GM12892 (cell line): ENCODE results near the gene EPS8.

Source experiments
- DNase-seq: peaks from one replicate; pipeline ENCODE4 v3.0.0; 2011; ENCODE audit not compliant: insufficient read length
- FAIRE-seq: peaks from 2 replicates; lab custom pipeline; 2011; peaks lifted over from hg19 to GRCh38; lab: Jason Lieb, UNC
- POLR2A ChIP-seq: IDR thresholded peaks from 2 replicates; pipeline ENCODE4 v1.6.1; 2011; ENCODE audit warnings: low read depth, low read length, control low read depth
- POLR2AphosphoS5 ChIP-seq: IDR thresholded peaks from 2 replicates; pipeline ENCODE4 v1.6.1; 2011; ENCODE audit warnings: low read depth, low read length, control low read depth
- TAF1 ChIP-seq: IDR thresholded peaks from 2 replicates; pipeline ENCODE4 v1.6.1; 2011; ENCODE audit warnings: low read depth, mild to moderate bottlenecking, control low read depth, low read length, borderline replicate concordance

The EPS8 gene

DNA sequence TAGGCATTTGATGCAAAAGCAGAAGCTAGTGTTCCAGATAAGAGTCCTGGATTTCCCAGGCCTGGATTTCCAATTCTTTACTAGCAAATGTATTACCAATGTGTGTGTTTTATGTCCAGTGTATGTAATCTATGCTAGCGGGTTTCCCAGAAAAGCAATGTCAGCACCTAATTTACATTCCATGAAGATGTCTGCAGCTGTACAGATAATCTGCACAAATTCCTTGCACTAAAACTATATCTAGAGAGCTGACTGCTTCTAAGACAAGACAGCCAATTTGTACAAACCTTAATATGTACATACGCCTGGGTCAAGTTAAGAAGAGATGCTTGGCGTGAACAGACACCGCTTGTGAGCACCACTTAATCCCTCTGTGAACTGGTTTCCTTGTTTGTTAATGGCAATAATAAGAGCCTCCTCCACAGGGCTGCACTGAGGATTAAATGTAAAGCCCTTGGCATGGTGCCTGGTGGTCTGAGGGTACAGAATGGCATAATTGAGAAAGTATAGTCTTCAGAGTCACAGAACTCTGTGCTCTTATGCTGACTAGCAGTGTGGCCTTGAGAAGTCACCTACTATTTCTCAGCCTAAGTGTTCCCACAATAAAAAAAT is 185.6 kb downstream of the EPS8 start:
- FAIRE-seq (no peak), DNase-seq (no peak)
- no peak for TF ChIP-seq TAF1

DNA sequence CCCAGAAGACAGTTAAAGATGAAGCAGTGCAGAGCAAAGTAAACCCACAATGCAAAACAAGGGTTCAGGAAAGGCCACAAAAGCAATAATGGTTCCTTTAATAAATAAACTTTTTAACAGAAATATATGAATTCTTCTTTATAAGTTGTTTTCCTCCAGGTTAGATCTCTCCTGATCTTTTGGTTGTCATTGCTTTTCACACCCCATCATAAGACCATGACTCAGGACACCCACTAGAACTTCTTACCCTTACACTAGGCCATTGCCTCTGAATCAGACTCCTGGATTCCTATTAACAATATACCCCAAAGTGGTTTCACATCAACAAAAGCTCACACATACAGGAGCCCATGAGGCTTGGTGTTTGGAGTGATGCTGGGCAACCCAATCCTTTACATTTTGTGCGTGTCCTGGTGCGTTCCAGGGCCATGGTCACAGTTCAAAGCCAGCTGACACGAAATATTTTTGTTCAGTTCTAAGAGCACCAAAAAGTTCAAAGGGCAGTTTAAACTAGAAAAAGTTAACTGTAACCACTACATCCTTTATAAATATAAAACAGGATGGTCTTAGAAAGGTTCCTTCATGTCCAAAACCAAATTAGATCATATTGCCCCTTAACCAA is 187.0 kb downstream of the EPS8 start:
- no peak for FAIRE-seq
- no peak for TF ChIP-seq POLR2A
- TF ChIP-seq POLR2AphosphoS5, result no peak
- no peak for TF ChIP-seq TAF1

DNA sequence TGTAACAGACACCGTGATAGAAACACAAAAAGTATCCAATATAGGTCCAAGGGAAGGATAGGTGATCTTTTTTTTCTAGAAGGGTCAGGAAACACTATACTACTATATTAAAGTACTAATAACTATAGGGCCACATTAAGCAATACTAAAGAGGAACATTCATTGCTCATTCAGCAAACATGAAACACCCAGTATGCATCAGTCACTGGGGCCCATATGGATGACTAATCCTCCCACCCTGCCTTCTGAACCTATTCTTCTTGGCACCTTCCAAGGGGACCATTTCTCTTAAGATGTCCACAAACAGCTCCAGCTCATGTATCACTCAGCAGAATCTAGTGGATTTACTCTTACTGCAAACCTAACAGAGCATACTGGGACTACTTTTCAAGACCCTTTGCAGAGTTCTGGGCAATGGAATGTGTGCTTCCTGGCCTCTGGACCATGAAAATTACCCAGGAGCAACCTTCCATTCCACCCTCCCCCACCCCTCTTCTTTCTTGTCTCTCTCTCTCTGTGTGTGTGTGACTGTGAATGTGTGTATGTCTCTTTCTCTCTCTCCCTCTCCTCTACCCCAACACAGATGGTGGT is 187.9 kb downstream of the EPS8 start:
- FAIRE-seq (no peak), DNase-seq (no peak)
- no peak for TF ChIP-seq POLR2A
- TF ChIP-seq TAF1, result no peak
- no peak for TF ChIP-seq POLR2AphosphoS5

More for the DNA sequence above, 187.0 kb downstream of the EPS8 start:
- DNase-seq, result no peak

DNA sequence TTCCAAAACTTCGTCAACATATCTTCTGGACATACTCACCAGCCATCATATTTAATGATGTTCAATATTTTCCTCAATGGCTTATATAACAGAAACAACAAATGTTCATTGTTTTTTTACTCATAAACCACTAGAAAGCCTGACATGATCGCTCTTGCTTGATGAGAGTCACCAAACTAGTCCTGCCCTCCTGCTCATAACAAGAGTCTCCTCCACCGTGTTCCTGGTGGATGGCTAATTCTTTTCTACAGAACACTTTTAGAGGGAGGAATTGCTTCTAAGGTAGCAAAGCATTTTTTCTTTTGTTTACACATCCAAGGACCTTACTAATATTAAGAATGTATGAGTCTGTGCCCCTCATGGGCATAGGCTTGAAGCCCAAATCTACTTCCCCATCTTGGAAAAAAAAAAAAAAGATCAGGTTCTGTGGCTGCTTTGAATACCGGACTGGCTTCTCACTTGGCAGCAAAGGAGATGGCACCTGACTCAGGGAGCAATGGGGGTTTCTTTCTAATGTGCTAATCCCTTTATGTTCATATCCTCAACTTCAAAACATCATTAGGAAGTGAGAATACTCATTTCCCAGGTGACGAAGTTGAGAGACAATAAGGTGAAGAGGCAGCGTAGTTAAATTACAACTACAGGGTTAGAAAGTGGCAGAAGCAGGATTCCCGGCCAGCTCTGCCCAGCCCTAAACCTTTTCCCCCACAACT is 188.8 kb downstream of the EPS8 start:
- no peak for TF ChIP-seq TAF1
- no peak for TF ChIP-seq POLR2AphosphoS5
- no peak for TF ChIP-seq POLR2A
- FAIRE-seq (no peak), DNase-seq (no peak)

DNA sequence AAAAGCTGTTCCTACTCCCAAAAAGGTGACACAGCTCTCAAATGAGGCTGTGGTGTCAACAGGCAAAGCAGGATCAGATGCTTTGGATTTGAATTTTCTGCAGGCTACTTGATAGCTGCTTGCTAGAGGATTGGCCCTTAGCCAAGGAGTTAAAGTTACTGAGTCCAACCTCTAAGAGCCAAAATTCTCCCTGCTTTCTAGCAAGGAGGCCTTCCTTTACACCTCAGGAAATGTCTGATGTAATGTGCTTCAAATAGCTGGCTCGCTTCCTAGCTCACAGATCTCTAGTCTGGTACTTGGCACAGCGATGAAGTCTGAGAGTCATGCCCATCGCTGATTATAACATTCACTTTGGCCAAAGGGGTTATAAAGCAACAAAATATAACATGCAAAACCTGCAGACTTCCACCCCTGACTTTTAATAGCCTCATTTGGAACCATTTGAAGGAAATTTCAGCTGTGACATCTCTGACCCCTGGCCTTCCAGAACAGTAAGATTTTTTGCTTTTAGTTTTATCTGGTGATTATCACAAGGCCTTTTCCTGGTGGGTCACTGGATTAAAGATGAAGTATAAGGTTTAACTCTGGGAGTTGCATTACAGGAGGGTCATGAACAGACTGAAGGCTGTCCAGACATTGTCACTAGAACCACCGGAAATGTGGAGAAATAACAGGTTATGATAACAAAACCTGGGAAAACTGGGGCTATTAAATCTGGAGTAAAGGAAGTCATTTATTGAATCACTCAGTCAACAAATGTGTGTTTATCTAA is 189.7 kb downstream of the EPS8 start:
- FAIRE-seq (no peak), DNase-seq (no peak)
- no peak for TF ChIP-seq POLR2AphosphoS5
- TF ChIP-seq TAF1, result no peak
- no peak for TF ChIP-seq POLR2A

DNA sequence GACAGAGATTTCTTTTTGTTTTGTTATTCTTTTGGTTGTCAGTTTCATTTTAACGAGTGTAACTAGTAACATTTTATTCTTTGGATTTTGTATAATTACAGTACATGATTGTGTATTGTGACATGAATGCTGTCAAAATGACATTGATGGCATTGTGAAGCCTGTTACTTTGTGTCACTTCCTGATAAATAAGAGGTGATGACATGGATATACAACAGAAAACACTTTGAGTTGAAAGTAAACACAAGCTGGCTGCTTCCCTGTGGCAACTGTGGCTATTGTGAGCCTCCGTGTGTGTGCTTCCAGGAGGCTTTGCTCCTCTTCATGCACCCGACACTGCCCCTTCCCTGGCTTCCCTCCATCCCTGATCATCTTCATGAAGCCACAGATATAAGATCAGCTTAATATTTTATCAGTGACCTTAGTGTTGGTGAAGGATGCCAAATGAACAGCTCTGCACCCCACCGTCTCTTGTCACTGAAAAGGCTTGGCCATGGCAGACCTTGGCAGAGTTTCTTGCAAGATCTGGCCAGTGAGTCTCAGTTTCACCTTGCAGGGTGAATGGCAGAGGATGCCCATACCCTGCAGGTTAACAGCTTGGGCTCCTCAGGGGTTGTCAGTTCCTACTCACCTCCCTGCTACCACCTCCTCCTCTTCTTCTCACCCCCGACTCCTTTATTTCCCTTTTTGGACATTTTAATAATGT is 191.9 kb downstream of the EPS8 start:
- FAIRE-seq (no peak), DNase-seq (no peak)
- TF ChIP-seq POLR2AphosphoS5, result no peak
- TF ChIP-seq POLR2A, result no peak
- no peak for TF ChIP-seq TAF1

DNA sequence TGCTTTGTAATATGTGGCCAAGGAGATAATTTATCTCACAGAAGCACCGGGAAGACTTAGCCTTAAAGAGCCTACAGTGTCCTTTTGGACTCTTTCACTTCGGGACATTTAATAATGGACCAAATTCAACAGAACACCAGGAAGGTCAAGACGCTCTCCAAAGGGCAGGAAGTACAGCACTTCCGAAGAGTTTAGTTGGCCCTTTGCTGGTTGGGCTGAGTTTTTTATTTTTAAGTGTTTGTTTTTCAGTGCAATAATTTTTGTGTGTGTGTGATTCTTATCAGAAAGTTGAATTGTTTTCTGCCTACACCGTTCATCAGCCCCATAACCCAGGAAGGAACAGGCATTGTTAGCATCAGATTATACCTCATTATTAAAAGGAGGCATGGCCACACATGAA is 193.0 kb downstream of the EPS8 start:
- no peak for FAIRE-seq
- TF ChIP-seq TAF1, result no peak
- no peak for TF ChIP-seq POLR2A
- no peak for TF ChIP-seq POLR2AphosphoS5
- DNase-seq, result no peak

DNA sequence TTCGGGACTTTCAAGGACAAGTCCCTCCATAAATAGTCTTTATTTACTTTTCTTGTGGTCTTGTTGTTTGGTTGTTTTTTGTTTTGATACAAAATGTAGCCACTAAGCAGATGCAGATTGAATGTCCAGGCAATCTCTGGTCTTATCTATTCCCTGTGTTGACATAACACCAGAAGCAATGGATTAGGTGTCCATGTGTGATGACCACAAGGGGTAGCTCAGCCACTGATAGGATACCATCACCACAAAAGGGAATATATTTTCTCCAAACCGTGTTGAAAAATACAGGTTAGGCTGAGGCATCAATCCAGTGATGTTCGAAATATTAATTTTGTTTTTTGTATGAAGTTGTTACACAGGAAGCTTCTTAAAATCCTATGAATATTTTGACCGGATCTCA is 196.3 kb downstream of the EPS8 start:
- no peak for FAIRE-seq
- no peak for DNase-seq
- TF ChIP-seq POLR2AphosphoS5, result no peak
- TF ChIP-seq TAF1, result no peak
- TF ChIP-seq POLR2A, result no peak

DNA sequence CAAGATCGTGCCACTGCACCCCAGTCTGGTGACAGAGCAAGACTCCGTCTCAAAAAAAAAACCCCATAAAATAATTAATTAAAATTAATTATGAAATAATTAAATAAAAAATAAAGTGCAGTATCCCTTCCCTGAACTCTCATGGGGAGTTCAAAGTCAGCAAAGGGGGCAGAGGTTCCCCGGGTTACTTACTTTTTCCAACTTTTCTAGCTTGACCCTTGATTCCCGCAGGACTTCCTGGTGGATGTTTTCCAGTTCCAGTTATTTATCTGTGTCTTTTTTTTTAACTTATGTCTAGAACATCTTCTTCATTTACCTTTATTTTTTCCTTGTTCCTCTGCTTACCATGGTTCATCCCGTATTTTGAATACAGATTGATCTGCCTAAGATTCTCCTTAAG is 197.4 kb downstream of the EPS8 start:
- no peak for FAIRE-seq
- no peak for DNase-seq
- TF ChIP-seq POLR2AphosphoS5, result no peak
- no peak for TF ChIP-seq TAF1
- no peak for TF ChIP-seq POLR2A

DNA sequence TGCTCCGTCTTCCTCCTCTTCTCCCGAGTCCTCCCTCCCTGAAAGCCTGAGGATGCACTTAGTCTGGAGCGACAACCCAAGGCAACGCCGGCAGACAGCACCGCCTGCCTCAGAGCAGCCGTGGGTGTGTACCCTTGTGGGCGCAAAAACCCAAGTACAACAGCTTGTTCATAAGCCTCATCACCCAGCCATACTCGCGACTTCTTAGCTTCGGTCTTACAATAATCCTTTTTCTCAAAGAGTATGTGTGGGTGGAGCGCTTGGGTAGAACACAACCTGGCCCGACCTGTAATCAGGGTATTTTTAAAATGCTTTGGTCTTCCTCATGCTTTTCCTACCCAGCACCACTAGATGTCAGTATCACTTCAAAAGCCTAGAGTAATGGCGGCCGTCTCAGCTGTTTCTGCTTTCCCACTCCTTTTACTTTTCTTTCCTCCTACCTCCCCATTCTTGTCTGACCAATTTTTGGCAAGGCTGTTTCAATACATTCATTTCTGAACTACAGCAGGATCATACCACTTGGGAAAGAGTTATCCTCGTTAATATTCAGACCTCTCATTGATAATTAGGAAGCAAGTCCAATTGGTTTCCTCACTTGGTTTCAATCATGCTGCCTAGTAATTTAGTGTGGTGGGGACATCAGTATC is 198.9 kb downstream of the EPS8 start:
- FAIRE-seq (peak; percentile 74), DNase-seq (peak; percentile 21)
- TF ChIP-seq POLR2A (no peak), POLR2AphosphoS5 (no peak), TAF1 (no peak)
